Measurements from ENCODE around the gene CCDC90B.

DNA sequence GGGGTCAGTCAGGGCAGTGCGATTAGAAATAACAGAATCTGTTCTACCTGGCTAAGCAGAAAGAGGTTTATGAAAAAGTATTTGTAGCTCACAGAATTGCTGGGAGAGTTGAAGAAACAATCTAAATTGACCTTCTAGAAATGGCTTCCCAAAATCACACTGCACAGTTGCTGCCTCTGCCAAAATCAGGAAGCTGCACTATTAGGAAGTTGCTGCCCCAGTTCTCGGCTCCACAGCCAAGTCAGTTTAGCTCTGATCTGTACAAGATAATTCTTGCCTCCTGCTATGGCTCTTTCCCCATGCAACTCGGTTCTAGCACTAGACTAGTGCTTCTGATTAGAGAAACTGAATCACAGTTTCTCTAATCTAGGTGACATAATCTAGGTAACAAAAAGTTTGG is 16.0 kb upstream of the CCDC90B start:
- TF ChIP-seq, protein P1, sequence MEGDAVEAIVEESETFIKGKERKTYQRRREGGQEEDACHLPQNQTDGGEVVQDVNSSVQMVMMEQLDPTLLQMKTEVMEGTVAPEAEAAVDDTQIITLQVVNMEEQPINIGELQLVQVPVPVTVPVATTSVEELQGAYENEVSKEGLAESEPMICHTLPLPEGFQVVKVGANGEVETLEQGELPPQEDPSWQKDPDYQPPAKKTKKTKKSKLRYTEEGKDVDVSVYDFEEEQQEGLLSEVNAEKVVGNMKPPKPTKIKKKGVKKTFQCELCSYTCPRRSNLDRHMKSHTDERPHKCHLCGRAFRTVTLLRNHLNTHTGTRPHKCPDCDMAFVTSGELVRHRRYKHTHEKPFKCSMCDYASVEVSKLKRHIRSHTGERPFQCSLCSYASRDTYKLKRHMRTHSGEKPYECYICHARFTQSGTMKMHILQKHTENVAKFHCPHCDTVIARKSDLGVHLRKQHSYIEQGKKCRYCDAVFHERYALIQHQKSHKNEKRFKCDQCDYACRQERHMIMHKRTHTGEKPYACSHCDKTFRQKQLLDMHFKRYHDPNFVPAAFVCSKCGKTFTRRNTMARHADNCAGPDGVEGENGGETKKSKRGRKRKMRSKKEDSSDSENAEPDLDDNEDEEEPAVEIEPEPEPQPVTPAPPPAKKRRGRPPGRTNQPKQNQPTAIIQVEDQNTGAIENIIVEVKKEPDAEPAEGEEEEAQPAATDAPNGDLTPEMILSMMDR (IDR thresholded peaks at IDR 0.05), result no peak
- TF ChIP-seq EZH2 (IDR thresholded peaks at IDR 0.05; ENCODE audit: borderline replicate concordance, insufficient read depth, low read depth, low read length, poor library complexity, severe bottlenecking), result no peak
